ENCODE results near the gene SEL1L.
"Not testable (repeated sequence)": the region's sequence is repeated elsewhere in the genome, so short reads cannot be mapped to it uniquely, and the experiment has no call there.

SEL1L gene

DNA sequence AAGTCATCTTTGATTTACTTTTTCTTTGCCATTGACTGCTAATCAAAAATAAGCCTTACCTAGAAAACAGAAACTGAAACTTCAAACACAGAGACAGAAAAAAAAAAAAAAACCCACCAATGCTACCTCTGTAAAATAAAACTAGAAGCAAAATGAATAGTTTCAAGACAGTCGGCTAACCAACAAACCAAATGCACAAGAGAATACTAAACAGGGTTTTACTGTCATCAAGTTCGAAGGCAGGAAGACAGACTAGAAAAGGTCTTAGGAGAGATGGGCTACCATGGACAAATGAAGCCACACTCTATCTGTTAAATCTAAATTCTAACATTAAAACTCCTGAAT, 59.5 kb downstream of the SEL1L start:
- no peaks in the 10 kb centered on the region for H3K9me3 ChIP-seq (ENCODE audit: low read depth, low read length)
- H3K4me3 ChIP-seq, result no peak overlapping the region
- no peak overlapping the region for H3K9ac ChIP-seq (ENCODE audit: insufficient read length)
- peaks cover 47% of the 10 kb centered on the region for H3K36me3 ChIP-seq (ENCODE audit: insufficient read depth, low read length)
- DNase-seq (ENCODE audit: low read depth, low spot score), result no peak
- no peak overlapping the region for H3K27ac ChIP-seq
- TF ChIP-seq POLR2AphosphoS5 (IDR thresholded peaks at IDR 0.05; ENCODE audit: borderline replicate concordance, low read depth, low read length) (no peak), FOXP2 (optimal IDR thresholded peaks at IDR 0.05; ENCODE audit: control extremely low read depth, extremely low read length, insufficient read depth) (no peak), EZH2 (IDR thresholded peaks at IDR 0.05) (no peak)

DNA sequence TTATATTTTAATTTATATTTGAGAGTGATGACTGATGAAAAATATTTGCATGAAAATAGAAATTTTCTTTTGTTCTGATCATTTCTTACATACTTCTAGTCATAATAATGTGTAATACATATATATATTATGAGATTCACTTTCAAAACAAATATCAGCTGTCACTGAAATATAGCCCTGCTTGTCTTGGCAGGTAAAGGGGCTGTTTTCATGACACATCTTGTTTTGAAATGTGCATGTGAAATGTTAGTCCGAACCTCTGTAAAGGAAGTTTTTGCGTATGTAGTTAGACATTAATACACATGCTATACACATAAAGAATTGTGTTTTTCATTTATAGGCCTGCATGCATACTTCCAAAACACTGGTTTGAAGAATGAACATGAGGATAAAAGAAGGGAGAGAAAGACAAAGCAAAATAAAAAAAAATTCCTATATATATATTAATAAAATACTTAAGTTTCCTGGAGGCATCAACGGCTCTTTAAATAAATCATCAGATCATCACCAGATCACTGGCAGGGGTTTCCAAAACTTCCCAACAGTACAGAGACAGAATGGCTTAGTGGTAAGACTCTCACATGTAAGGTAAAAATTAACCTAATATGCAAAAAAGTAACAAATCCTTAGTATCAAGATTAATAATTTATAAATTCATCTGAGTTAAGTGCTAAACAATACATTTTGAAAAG, 60.1 kb downstream of the SEL1L start:
- Histone ChIP-seq H3K36me3 (ENCODE audit: insufficient read depth, low read length) (peaks cover 42% of the 10 kb centered on the region), H3K9me3 (ENCODE audit: low read depth, low read length) (no peaks in the 10 kb centered on the region), H3K27ac (no peak overlapping the region), H3K9ac (ENCODE audit: insufficient read length) (no peak overlapping the region), H3K4me3 (no peak overlapping the region)
- TF ChIP-seq POLR2AphosphoS5 (IDR thresholded peaks at IDR 0.05; ENCODE audit: borderline replicate concordance, low read depth, low read length), result no peak
- TF ChIP-seq FOXP2 (optimal IDR thresholded peaks at IDR 0.05; ENCODE audit: control extremely low read depth, extremely low read length, insufficient read depth), result no peak
- no peak for TF ChIP-seq EZH2 (IDR thresholded peaks at IDR 0.05)
- no peak for DNase-seq (ENCODE audit: low read depth, low spot score)

DNA sequence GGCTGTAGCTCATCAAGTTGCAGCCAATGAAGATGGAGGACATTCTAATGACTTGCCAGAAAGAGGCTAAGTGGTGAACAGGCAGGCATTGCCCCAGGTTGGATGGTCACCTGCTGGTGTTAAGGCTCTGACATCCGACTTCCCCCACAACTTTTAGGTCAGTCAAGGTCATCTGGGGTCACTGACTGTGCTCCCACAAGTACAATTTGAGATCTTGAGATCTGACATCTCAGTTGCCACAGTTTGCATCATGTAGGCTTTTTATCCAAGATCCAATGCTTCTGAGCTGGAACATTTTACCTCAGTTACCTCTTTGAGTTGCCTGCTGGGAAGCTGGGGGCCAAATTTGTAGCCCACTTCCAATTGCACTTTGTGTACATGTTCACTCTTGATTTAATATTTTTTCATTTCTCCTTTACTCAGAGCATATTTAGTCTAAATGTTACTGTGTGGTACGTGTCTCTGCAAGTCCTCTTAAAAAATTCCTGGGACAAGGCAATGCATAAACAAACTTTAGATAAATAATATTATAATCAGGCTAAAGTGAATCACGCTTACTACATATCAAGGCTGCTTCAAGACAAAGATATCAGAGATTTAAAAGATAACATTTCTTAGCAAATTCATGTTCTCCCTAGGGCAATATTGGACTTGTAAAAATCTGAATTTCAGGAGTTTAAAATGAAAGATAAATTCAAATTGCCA, 61.4 kb downstream of the SEL1L start:
- H3K27ac ChIP-seq, result no peak overlapping the region
- H3K36me3 ChIP-seq (ENCODE audit: insufficient read depth, low read length), result peaks cover 30% of the 10 kb centered on the region
- no peak for TF ChIP-seq FOXP2 (optimal IDR thresholded peaks at IDR 0.05; ENCODE audit: control extremely low read depth, extremely low read length, insufficient read depth)
- no peak for TF ChIP-seq POLR2AphosphoS5 (IDR thresholded peaks at IDR 0.05; ENCODE audit: borderline replicate concordance, low read depth, low read length)
- no peak for TF ChIP-seq EZH2 (IDR thresholded peaks at IDR 0.05)

DNA sequence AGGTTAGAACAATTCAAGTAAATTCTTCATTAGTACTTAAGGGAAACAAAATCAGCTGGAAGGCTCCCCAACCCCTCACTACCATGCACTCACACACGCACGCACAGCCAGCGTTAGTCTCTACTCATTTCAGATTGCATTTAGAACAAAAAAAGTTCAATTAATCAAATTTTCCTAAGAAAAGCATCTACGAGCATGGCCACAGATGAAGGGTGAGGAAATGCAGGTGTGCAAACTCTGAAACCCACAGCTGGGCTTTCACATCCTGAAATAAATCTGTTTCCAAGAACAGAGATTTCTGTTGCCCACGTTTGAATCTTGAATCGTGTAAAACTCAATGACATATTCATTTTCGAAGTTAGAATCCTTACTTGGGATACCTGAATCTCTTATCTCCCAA, 62.6 kb downstream of the SEL1L start:
- Histone ChIP-seq H3K9me3 (ENCODE audit: low read depth, low read length) (no peaks in the 10 kb centered on the region), H3K27ac (no peak overlapping the region), H3K9ac (ENCODE audit: insufficient read length) (no peak overlapping the region), H3K4me3 (no peak overlapping the region), H3K36me3 (ENCODE audit: insufficient read depth, low read length) (peaks cover 18% of the 10 kb centered on the region)
- TF ChIP-seq EZH2 (IDR thresholded peaks at IDR 0.05), result no peak
- no peak for TF ChIP-seq POLR2AphosphoS5 (IDR thresholded peaks at IDR 0.05; ENCODE audit: borderline replicate concordance, low read depth, low read length)
- TF ChIP-seq FOXP2 (optimal IDR thresholded peaks at IDR 0.05; ENCODE audit: control extremely low read depth, extremely low read length, insufficient read depth), result no peak
- no peak for DNase-seq (ENCODE audit: low read depth, low spot score)

More for the DNA sequence above, 61.4 kb downstream of the SEL1L start:
- H3K9ac ChIP-seq (ENCODE audit: insufficient read length), result no peak overlapping the region
- no peaks in the 10 kb centered on the region for H3K9me3 ChIP-seq (ENCODE audit: low read depth, low read length)
- no peak overlapping the region for H3K4me3 ChIP-seq
- no peak for DNase-seq (ENCODE audit: low read depth, low spot score)

DNA sequence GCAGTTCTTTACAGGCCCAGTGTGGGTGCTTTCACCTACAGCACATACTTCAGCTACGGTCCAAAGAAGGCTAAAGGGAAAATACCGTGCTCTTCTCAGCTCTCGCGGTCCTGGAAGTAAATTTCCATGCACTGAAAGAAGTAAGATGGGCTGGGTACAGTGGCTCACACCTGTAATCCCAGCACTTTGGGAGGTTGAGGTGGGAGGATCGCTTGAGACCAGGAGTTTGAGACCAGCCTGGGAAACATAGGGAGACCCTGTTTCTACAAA, 63.2 kb downstream of the SEL1L start:
- H3K4me3 ChIP-seq; DNase-seq (ENCODE audit: low read depth, low spot score); H3K27ac ChIP-seq; H3K9me3 ChIP-seq (ENCODE audit: low read depth, low read length); H3K9ac ChIP-seq (ENCODE audit: insufficient read length): not testable (repeated sequence)
- H3K36me3 ChIP-seq (ENCODE audit: insufficient read depth, low read length), result peaks cover 15% of the 10 kb centered on the region; the same call in 1 of the 2 replicates

DNA sequence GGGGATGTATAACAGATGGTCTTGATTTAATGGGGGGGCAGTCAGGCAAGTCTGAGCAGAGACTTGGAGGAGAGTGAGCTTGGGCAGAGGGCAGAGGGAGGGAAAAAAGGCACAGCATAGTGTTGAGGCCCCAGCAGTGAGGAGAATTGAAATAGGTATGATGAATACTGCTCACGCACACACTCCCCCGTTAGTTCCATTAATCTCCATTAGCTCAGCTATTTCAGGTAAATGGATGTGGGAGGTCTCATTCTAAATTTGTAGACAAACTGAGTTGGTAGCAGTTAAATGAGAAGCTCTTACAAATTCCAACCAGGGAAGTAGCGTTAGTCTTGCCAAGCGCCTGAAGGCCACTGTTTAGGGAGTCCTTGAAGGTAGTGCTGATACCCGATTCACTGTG, 66.8 kb downstream of the SEL1L start:
- Histone ChIP-seq H3K27ac (no peak overlapping the region), H3K9ac (ENCODE audit: insufficient read length) (no peak overlapping the region), H3K4me3 (no peak overlapping the region), H3K9me3 (ENCODE audit: low read depth, low read length) (no peaks in the 10 kb centered on the region), H3K36me3 (ENCODE audit: insufficient read depth, low read length) (0 out of 2 replicates have a peak, but pooled peaks cover 1% of the 10 kb centered on the region)
- TF ChIP-seq POLR2AphosphoS5 (IDR thresholded peaks at IDR 0.05; ENCODE audit: borderline replicate concordance, low read depth, low read length), result no peak
- DNase-seq (ENCODE audit: low read depth, low spot score), result no peak

DNA sequence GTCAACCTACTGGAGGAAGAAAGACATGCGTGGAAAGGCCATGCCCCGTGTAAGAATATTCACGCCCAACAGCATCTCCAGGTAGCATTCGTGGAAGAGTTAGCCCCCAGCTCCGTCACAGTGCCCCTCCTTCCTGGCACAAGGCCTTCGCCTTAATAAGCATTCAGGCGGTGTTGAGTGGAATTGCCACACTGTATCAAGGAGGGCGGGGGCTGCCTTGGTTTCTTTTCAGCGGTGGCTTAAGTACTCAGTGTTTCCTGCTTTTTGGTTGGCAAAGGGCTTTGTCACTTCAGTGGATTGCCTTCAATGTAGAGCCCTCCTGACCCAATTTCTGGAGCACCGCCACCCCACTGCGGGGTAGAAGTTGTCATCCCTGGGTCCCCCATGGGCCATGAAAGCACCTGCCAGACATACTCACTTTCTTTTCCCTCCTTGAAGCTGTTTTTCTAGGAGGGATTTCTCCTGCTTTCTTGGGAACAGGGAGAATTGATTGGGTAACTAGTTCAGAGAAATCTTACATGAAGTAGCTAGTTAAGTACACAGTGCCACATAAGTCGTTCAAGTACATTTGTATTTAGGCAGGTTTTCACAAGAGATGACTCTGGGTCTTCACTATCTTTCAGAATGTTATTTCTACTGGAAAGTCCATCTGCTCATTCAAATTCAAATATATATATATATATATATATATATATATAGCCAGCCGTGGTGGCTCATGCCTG, 68.0 kb downstream of the SEL1L start:
- no peak overlapping the region for H3K4me3 ChIP-seq
- H3K9ac ChIP-seq (ENCODE audit: insufficient read length), result no peak overlapping the region
- no peak for DNase-seq (ENCODE audit: low read depth, low spot score)
- TF ChIP-seq FOXP2 (optimal IDR thresholded peaks at IDR 0.05; ENCODE audit: control extremely low read depth, extremely low read length, insufficient read depth) (no peak), EZH2 (IDR thresholded peaks at IDR 0.05) (no peak), POLR2AphosphoS5 (IDR thresholded peaks at IDR 0.05; ENCODE audit: borderline replicate concordance, low read depth, low read length) (no peak)
- no peaks in the 10 kb centered on the region for H3K36me3 ChIP-seq (ENCODE audit: insufficient read depth, low read length)
- no peak overlapping the region for H3K27ac ChIP-seq
- no peaks in the 10 kb centered on the region for H3K9me3 ChIP-seq (ENCODE audit: low read depth, low read length)

DNA sequence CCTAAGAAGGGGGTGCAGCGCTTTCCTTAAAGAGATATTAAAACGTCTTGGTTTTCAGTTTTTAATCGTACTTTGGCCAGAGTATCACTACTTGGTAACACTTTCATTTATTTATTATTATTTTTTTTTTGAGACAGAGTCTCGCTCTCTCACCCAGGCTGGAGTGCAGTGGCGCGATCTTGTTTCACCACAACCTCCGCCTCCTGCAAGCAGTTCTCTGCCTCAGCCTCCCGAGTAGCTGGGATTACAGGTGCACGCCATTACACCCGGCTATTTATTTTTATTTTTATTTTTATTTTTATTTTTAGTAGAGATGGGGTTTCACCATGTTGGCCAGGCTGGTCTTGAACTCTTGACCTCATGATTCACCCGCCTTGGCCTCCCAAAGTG, 68.7 kb downstream of the SEL1L start:
- Histone ChIP-seq H3K4me3 (peak overlapping the region; percentile 81), H3K9ac (ENCODE audit: insufficient read length) (peak overlapping the region; percentile 62)
- H3K36me3 ChIP-seq (ENCODE audit: insufficient read depth, low read length); H3K27ac ChIP-seq; DNase-seq (ENCODE audit: low read depth, low spot score); H3K9me3 ChIP-seq (ENCODE audit: low read depth, low read length): not testable (repeated sequence)
